Endothelial cell of umbilical vein (primary cell): ENCODE results near the gene UBE2D2. TPM values are rescaled to one million over a fixed set of nuclear protein-coding genes. Genes with fewer than 3 reads are reported as not detected.

Source experiments
- BruUV-seq: library from RNA; stranded (reverse); fragments of 400-500 nt; replicated peaks from 2 replicates; lab custom pipeline; 2021; lab: Mats Ljungman, UMichigan
- CTCF ChIA-PET: fragments of 300-600, 350-600 bp; sonication (Branson Sonifier 250); formaldehyde crosslinking; loops from one replicate; lab custom pipeline; 2021; ENCODE audit warnings: antibody characterized with exemption, inconsistent platforms; lab: Charles Lee
- POLR2A ChIA-PET: fragments of 300-600, 350-600 bp; sonication (Branson Sonifier 250); formaldehyde crosslinking; loops from one replicate; lab custom pipeline; 2021; ENCODE audit warnings: antibody characterized with exemption, inconsistent platforms; lab: Charles Lee
- DNase-seq: peaks from one replicate; pipeline ENCODE4 v3.0.0-alpha.2; 2011; ENCODE audit warnings: low read depth, low spot score
- FAIRE-seq: peaks from 2 replicates; lab custom pipeline; 2011; peaks lifted over from hg19 to GRCh38; lab: Jason Lieb, UNC
- H2AFZ ChIP-seq: 2 replicates; pipeline ENCODE4 v1.6.0; 2012; ENCODE audit warnings: low read depth, low read length, control low read depth, inconsistent platforms
- H3K27ac ChIP-seq: 2 replicates; pipeline ENCODE4 v1.5.1; 2011; ENCODE audit warnings: low read depth, mild to moderate bottlenecking, control low read depth, low read length, moderate library complexity; ENCODE audit not compliant: insufficient read depth
- H3K27me3 ChIP-seq, 2 experiments: 2 replicates each; pipeline versions ENCODE4 v1.6.0 to v1.6.1; 2011; ENCODE audit warnings: low read length in 2 of 2, mixed read lengths in 1 of 2; ENCODE audit not compliant: control insufficient read depth in 2 of 2, insufficient read depth in 2 of 2
- H3K36me3 ChIP-seq, 2 experiments: 2 replicates in 1 of 2; 3 replicates in 1 of 2; pipeline ENCODE4 v1.5.1; 2011; ENCODE audit warnings: low read length in 2 of 2, mild to moderate bottlenecking in 1 of 2, moderate library complexity in 1 of 2; ENCODE audit not compliant: control insufficient read depth in 2 of 2, insufficient read depth in 2 of 2; ENCODE audit errors: extremely low read depth in 1 of 2
- H3K4me1 ChIP-seq: 3 replicates; pipeline ENCODE4 v1.5.1; 2011; ENCODE audit warnings: mild to moderate bottlenecking, low read length; ENCODE audit not compliant: control insufficient read depth, insufficient read depth; ENCODE audit errors: extremely low read depth
- H3K4me2 ChIP-seq: 2 replicates; pipeline ENCODE4 v1.6.1; 2011; ENCODE audit warnings: low read length, control low read depth, mixed read lengths; ENCODE audit not compliant: insufficient read depth
- H3K4me3 ChIP-seq, 3 experiments: fragments of 200-600 bp in 1 of 3; sonication (generic), shearing (Covaris generic) in 1 of 3; replicated peaks in 1 of 3; 2 replicates each; pipeline ENCODE4 v1.5.1; 2011 to 2016; ENCODE audit warnings: control low read depth in 3 of 3, low read length in 3 of 3, mild to moderate bottlenecking in 2 of 3, inconsistent platforms in 1 of 3, low read depth in 1 of 3, moderate library complexity in 1 of 3; ENCODE audit not compliant: insufficient read depth in 1 of 3
- H3K79me2 ChIP-seq: 2 replicates; pipeline ENCODE4 v1.6.0; 2012; ENCODE audit warnings: low read length, inconsistent platforms; ENCODE audit not compliant: control insufficient read depth, insufficient read depth
- H3K9ac ChIP-seq: replicated peaks from 2 replicates; pipeline ENCODE3; 2011; ENCODE audit warnings: low read length, control low read depth; ENCODE audit not compliant: insufficient read depth; ENCODE audit errors: extremely low read depth
- H3K9me1 ChIP-seq: replicated peaks from 3 replicates; pipeline ENCODE4 v1.6.0; 2011; ENCODE audit warnings: mild to moderate bottlenecking, low read length; ENCODE audit not compliant: control insufficient read depth, insufficient read depth; ENCODE audit errors: extremely low read depth
- H3K9me3 ChIP-seq: replicated peaks from 2 replicates; pipeline ENCODE4 v1.5.1; 2012; ENCODE audit warnings: low read length, inconsistent platforms; ENCODE audit not compliant: control insufficient read depth, insufficient read depth
- H4K20me1 ChIP-seq: replicated peaks from 2 replicates; pipeline ENCODE3; 2011; ENCODE audit warnings: mild to moderate bottlenecking, low read length; ENCODE audit not compliant: control insufficient read depth, insufficient read depth; ENCODE audit errors: extremely low read depth
- CTCF ChIP-seq, 2 donors: IDR thresholded peaks; 1 replicate in 1 of 2; 2 replicates in 1 of 2; pipeline ENCODE4 v1.5.1; 2011; ENCODE audit warnings: low read length in 2 of 2, mild to moderate bottlenecking in 2 of 2, moderate library complexity in 2 of 2, control low read depth in 1 of 2, inconsistent platforms in 1 of 2, low read depth in 1 of 2; ENCODE audit not compliant: insufficient read depth in 1 of 2; ENCODE audit errors: extremely low read depth in 1 of 2
- EZH2 ChIP-seq: IDR thresholded peaks from 2 replicates; pipeline ENCODE4 v1.6.1; 2012; ENCODE audit warnings: borderline replicate concordance, low read depth, mild to moderate bottlenecking, moderate library complexity, low read length, inconsistent platforms; ENCODE audit not compliant: severe bottlenecking
- FOS ChIP-seq: IDR thresholded peaks from 2 replicates; pipeline ENCODE4 v1.6.1; 2011; ENCODE audit warnings: mild to moderate bottlenecking, low read length, moderate library complexity, borderline replicate concordance; ENCODE audit not compliant: insufficient read depth
- GATA2 ChIP-seq: IDR thresholded peaks from 2 replicates; pipeline ENCODE4 v1.7.0; 2011; ENCODE audit warnings: low read depth, mild to moderate bottlenecking, moderate library complexity, mixed read lengths, low read length; ENCODE audit not compliant: insufficient read length, insufficient read depth
- JUN ChIP-seq: IDR thresholded peaks from 2 replicates; pipeline ENCODE4 v1.6.1; 2011; ENCODE audit warnings: borderline replicate concordance, low read depth; ENCODE audit not compliant: insufficient read length, insufficient read depth
- MYC ChIP-seq: IDR thresholded peaks from one replicate; pipeline ENCODE4 v1.6.1; 2011; ENCODE audit warnings: mild to moderate bottlenecking, low read depth, low read length
- POLR2A ChIP-seq: IDR thresholded peaks from 2 replicates; pipeline ENCODE4 v1.6.1; 2012; ENCODE audit warnings: low read depth, mild to moderate bottlenecking, control low read depth, low read length
- POLR2AphosphoS5 ChIP-seq: IDR thresholded peaks from 2 replicates; pipeline ENCODE4 v1.6.1; 2012; ENCODE audit warnings: low read depth, mild to moderate bottlenecking, control low read depth, low read length, moderate library complexity; ENCODE audit not compliant: insufficient read depth
- dilution Hi-C: fragments of 300-500 bp; cut with MboI; formaldehyde crosslinking; loops from one replicate; pipeline ENCODE4 v1.15.0; 2019; ENCODE audit warnings: low sequenced_read_pairs; ENCODE audit not compliant: extremely low pct_ligation_motif_present
- intact Hi-C: fragments of 100-400 bp; cut with micrococcal nuclease; formaldehyde crosslinking; loops from one replicate; pipeline ENCODE4 v1.10.0; 2022
- polyA plus RNA-seq, 4 experiments: library from polyadenylated mRNA; depleted of rRNA in 3 of 4; stranded (reverse) in 3 of 4; unstranded in 1 of 4; fragments of >200 nt; gene quantifications; 2 replicates each; pipeline versions ENCODE4 v1.2.1 to v1.2.3, GENCODE V29; 2011 to 2012; ENCODE audit warnings: missing spikeins in 1 of 4
- total RNA-seq: library from RNA; stranded (reverse); gene quantifications from 2 replicates; pipeline ENCODE4 v1.2.3, GENCODE V29; 2021
- TF ChIP-seq, protein P1 (sequence below): IDR thresholded peaks from 2 replicates; pipeline ENCODE4 v1.6.1; 2011; ENCODE audit not compliant: insufficient read depth, insufficient read length

Gene UBE2D2
- total and polyA plus RNA-seq, 2 donors (not counting 3 experiments of a cell fraction or from before 2014, with no cell fraction given), result 45.0 to 156 TPM

GRCh38 chr5:139574641-139575312 is 13.6 kb downstream of the UBE2D2 start:
- H2AFZ ChIP-seq, result no peak overlapping the region
- DNase-seq (peak; percentile 58), FAIRE-seq (peak; percentile 71)
- H3K9ac ChIP-seq, result no peak overlapping the region
- no peaks in the 10 kb centered on the region for H3K9me3 ChIP-seq
- intact Hi-C loops (loop anchor here (2.0 kb wide), 1 partner anchor 58 kb away; no protein-coding TSS in a partner anchor), dilution Hi-C loops (loop anchor here (5.0 kb wide), 1 partner anchor 52 kb away; no protein-coding TSS in a partner anchor)
- no peak overlapping the region for H3K4me3 ChIP-seq
- no peaks in the 10 kb centered on the region for H3K27me3 ChIP-seq
- H3K4me2 ChIP-seq, result no peak overlapping the region
- H3K4me1 ChIP-seq, result peaks cover 17% of the 10 kb centered on the region
- no peak overlapping the region for H3K27ac ChIP-seq
- BruUV-seq, result no TSS peak
- TF ChIP-seq CTCF (IDR thresholded peaks at IDR 0.05; ENCODE audit: extremely low read depth in 1 of 2, insufficient read depth in 1 of 2, low read depth in 1 of 2, low read length in 2 of 2), result peak; percentile 45 to 49
- no peak for TF ChIP-seq POLR2A
- ChIA-PET POLR2A (interaction anchor here (0.7 kb wide), 1 partner anchor 14 kb away, joined by 3 read pairs; the partner anchor contains the start of gene UBE2D2), CTCF (interaction anchor here (0.6 to 3.7 kb wide), 27 partner anchors 9 to 194 kb away, joined by 3 to 57 read pairs (median 5); partner anchors contain the start of genes CXXC5 and UBE2D2)
- peaks cover 24% of the 10 kb centered on the region for H4K20me1 ChIP-seq
- H3K9me1 ChIP-seq, result no peaks in the 10 kb centered on the region
- peaks cover 95% of the 10 kb centered on the region for H3K79me2 ChIP-seq
- H3K36me3 ChIP-seq, result no peaks in the 10 kb centered on the region

- Histone ChIP-seq H3K9me3 (no peaks in the 10 kb centered on the region), H3K27me3 (no peaks in the 10 kb centered on the region), H3K79me2 (peaks cover 95% of the 10 kb centered on the region), H3K4me2 (no peak overlapping the region), H3K27ac (no peak overlapping the region), H2AFZ (no peak overlapping the region), H3K9me1 (no peaks in the 10 kb centered on the region), H4K20me1 (peaks cover 24% of the 10 kb centered on the region), H3K4me3 (no peak overlapping the region), H3K36me3 (no peaks in the 10 kb centered on the region), H3K9ac (no peak overlapping the region), H3K4me1 (peaks cover 17% of the 10 kb centered on the region)
- no peak for FAIRE-seq
- intact Hi-C loops (loop anchor here (2.0 kb wide), 1 partner anchor 58 kb away; no protein-coding TSS in a partner anchor), dilution Hi-C loops (no loop called here)
- POLR2A ChIA-PET, result interaction anchor here (0.7 kb wide), 1 partner anchor 14 kb away, joined by 3 read pairs; the partner anchor contains the start of gene UBE2D2
- CTCF ChIA-PET, result interaction anchor here (0.8 to 3.7 kb wide), 23 partner anchors 8 to 193 kb away, joined by 3 to 57 read pairs (median 5); partner anchors contain the start of gene UBE2D2
- TF ChIP-seq MYC (no peak), GATA2 (no peak), EZH2 (no peak), JUN (no peak), POLR2A (no peak), POLR2AphosphoS5 (no peak), CTCF (IDR thresholded peaks at IDR 0.05; ENCODE audit: extremely low read depth in 1 of 2, insufficient read depth in 1 of 2, low read depth in 1 of 2, low read length in 2 of 2) (no peak), FOS (no peak)
- TF ChIP-seq, protein P1, sequence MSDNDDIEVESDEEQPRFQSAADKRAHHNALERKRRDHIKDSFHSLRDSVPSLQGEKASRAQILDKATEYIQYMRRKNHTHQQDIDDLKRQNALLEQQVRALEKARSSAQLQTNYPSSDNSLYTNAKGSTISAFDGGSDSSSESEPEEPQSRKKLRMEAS, result no peak
- BruUV-seq, result no TSS peak
- no peak for DNase-seq
Measured at GRCh38 chr5:139575313-139575646, 14.1 kb downstream of the UBE2D2 start.
